ENCODE data around the gene SH3GL1. TPM values are rescaled to one million over a fixed set of nuclear protein-coding genes. Genes with fewer than 3 reads are reported as not detected.

SH3GL1 gene
- total RNA-seq, 2 donors from 2014 or later, result 51.1 to 56.6 TPM

- H3K27me3 Mint-ChIP-seq, result no peaks in the 10 kb centered on the region
- peaks cover 4% of the 10 kb centered on the region for H3K4me1 Mint-ChIP-seq
- no peak overlapping the region for H3K27ac Mint-ChIP-seq
- ATAC-seq, result peak; percentile 22
- DNase-seq, result no peak
- H3K36me3 Mint-ChIP-seq (ENCODE audit: low read depth), result peaks cover 3% of the 10 kb centered on the region
- H3K9me3 ChIP-seq (ENCODE audit: control insufficient read depth, low read length, poor library complexity, severe bottlenecking), result no peaks in the 10 kb centered on the region
- H3K4me3 Mint-ChIP-seq, result no peak overlapping the region
These were observed 42.4 kb upstream of the SH3GL1 start for GRCh38 chr19:4442819-4443146.

DNA sequence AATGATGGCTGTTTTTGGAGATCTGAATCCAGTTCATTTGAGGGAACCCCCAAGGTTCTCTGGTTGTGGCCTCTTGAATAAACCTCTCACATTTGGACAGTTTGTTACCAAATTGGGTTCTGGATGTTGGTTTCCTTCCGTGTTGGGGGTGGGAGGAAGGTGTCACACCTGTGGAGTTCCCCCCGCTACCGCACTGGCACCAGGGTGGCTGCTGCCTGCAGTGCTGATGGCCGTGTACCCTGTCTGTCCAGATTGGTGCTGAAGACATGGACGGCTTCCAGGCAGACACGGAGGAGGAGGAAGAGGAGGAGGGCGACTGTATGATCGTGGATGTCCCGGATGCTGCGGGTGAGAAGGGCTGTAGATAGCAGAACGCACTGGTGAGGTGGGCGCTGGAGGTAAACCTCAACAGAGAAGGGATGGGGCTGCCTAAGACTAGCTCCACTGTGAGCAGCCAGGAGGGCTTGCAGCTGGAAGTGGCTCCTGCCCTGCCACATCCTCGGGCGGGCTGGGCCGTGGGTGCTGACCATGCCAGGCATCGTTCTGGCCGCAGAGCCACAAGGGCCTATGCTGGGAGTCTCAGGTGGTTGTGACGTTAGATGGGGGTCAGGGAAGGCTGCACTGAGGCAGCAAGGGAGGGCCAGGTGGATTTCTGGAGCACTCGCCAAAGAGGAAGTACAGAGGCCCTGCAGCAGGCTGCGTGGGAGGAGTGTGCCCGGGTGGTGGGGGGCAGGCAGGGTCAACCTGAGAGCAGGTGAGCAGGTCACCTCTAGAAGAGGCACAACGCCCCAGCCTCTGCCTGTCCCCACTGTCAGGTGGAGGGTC, 41.9 kb upstream of the SH3GL1 start:
- Mint-ChIP-seq H3K4me3 (no peak overlapping the region), H3K27me3 (no peaks in the 10 kb centered on the region), H3K4me1 (peaks cover 4% of the 10 kb centered on the region), H3K27ac (no peak overlapping the region), H3K36me3 (ENCODE audit: low read depth) (peaks cover 3% of the 10 kb centered on the region)
- ATAC-seq, result no peak
- no peak for DNase-seq
- no peaks in the 10 kb centered on the region for H3K9me3 ChIP-seq (ENCODE audit: control insufficient read depth, low read length, poor library complexity, severe bottlenecking)

DNA sequence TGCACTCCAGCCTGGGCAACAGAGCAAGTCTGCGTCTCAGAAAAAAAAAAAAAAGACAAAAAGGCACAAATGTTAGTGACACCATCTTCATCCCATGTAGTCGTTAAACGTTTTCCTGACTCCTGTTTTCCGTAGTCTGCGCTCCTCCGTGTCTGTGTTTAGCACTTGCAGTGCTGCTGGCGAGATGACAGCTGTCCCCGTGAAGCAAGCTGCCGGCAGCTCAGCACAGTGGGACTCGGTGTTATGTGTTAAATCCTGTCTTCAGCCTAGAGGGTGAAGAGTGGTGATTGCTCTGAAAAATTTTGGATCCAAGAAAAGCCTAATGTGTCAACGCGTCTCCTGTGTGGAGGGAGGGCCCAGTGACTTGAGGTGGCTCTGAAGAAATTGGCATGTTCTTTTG, 38.9 kb upstream of the SH3GL1 start:
- no peaks in the 10 kb centered on the region for H3K9me3 ChIP-seq (ENCODE audit: control insufficient read depth, low read length, poor library complexity, severe bottlenecking)
- no peak for DNase-seq
- no peaks in the 10 kb centered on the region for H3K27me3 Mint-ChIP-seq
- no peak for ATAC-seq
- no peak overlapping the region for H3K4me3 Mint-ChIP-seq
- no peaks in the 10 kb centered on the region for H3K36me3 Mint-ChIP-seq (ENCODE audit: low read depth)
- peaks cover 4% of the 10 kb centered on the region for H3K4me1 Mint-ChIP-seq
- H3K27ac Mint-ChIP-seq, result no peak overlapping the region

GRCh38 chr19:4437103-4437502, 36.8 kb upstream of the SH3GL1 start:
- Mint-ChIP-seq H3K4me1 (peaks cover 1% of the 10 kb centered on the region), H3K27me3 (no peaks in the 10 kb centered on the region), H3K36me3 (ENCODE audit: low read depth) (no peaks in the 10 kb centered on the region), H3K27ac (no peak overlapping the region), H3K4me3 (no peak overlapping the region)
- H3K9me3 ChIP-seq (ENCODE audit: control insufficient read depth, low read length, poor library complexity, severe bottlenecking), result no peaks in the 10 kb centered on the region
- ATAC-seq, result no peak
- DNase-seq, result no peak

DNA sequence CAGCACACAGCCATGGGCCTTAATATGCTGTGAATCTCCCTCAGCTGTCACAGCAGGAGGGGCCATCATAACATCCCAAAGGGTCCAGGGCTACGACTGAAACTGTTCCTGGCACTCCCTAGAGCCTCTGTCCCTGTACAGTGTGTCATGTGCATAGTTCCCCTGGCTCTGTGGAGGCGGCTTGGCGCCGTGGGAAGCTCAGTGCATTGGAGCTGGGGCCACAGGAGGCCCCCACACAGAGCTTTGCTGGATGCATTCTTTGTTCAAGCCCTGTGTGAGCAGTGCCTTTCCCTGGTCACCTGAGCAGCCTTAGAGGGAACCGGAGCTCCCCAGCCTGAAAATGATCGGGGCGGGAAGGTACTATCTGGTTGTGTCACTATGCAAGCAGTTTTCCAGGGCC, 35.9 kb upstream of the SH3GL1 start:
- Mint-ChIP-seq H3K27ac (no peak overlapping the region), H3K27me3 (no peaks in the 10 kb centered on the region), H3K36me3 (ENCODE audit: low read depth) (no peaks in the 10 kb centered on the region), H3K4me3 (no peak overlapping the region), H3K4me1 (peaks cover 3% of the 10 kb centered on the region)
- ATAC-seq (no peak), DNase-seq (no peak)
- no peaks in the 10 kb centered on the region for H3K9me3 ChIP-seq (ENCODE audit: control insufficient read depth, low read length, poor library complexity, severe bottlenecking)

- no peaks in the 10 kb centered on the region for H3K9me3 ChIP-seq (ENCODE audit: control insufficient read depth, low read length, poor library complexity, severe bottlenecking)
- Mint-ChIP-seq H3K4me3 (no peak overlapping the region), H3K27ac (no peak overlapping the region), H3K36me3 (ENCODE audit: low read depth) (no peaks in the 10 kb centered on the region), H3K4me1 (peaks cover 3% of the 10 kb centered on the region), H3K27me3 (no peaks in the 10 kb centered on the region)
- DNase-seq (no peak), ATAC-seq (no peak)
These were observed 34.0 kb upstream of the SH3GL1 start for GRCh38 chr19:4434391-4434790.

DNA sequence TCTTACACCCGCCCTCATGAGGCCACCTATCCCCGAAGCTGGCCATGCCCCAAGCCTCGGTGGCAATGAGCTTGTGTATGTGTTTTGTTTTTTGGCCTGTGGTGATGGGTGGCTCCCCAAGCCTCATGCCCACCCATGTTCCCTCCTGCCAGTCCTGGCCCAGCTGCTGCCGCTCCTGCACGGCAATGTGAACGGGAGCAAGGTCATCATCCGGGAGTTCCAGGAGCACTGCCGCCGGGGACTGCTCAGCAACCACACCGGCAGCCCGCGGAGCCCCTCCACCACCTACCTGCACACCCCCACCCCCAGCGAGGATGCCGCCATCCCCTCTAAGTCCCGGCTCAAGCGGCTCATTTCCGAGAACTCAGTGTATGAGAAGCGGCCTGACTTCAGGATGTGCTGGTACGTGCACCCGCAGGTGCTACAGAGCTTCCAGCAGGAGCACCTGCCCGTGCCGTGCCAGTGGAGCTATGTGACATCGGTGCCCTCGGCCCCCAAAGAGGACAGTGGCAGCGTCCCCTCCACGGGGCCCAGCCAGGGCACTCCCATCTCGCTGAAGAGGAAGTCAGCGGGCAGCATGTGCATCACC, 32.7 kb upstream of the SH3GL1 start:
- DNase-seq (no peak), ATAC-seq (no peak)
- Mint-ChIP-seq H3K36me3 (ENCODE audit: low read depth) (peaks cover 3% of the 10 kb centered on the region), H3K4me3 (no peak overlapping the region), H3K27ac (no peak overlapping the region), H3K4me1 (peaks cover 3% of the 10 kb centered on the region), H3K27me3 (no peaks in the 10 kb centered on the region)
- no peaks in the 10 kb centered on the region for H3K9me3 ChIP-seq (ENCODE audit: control insufficient read depth, low read length, poor library complexity, severe bottlenecking)

DNA sequence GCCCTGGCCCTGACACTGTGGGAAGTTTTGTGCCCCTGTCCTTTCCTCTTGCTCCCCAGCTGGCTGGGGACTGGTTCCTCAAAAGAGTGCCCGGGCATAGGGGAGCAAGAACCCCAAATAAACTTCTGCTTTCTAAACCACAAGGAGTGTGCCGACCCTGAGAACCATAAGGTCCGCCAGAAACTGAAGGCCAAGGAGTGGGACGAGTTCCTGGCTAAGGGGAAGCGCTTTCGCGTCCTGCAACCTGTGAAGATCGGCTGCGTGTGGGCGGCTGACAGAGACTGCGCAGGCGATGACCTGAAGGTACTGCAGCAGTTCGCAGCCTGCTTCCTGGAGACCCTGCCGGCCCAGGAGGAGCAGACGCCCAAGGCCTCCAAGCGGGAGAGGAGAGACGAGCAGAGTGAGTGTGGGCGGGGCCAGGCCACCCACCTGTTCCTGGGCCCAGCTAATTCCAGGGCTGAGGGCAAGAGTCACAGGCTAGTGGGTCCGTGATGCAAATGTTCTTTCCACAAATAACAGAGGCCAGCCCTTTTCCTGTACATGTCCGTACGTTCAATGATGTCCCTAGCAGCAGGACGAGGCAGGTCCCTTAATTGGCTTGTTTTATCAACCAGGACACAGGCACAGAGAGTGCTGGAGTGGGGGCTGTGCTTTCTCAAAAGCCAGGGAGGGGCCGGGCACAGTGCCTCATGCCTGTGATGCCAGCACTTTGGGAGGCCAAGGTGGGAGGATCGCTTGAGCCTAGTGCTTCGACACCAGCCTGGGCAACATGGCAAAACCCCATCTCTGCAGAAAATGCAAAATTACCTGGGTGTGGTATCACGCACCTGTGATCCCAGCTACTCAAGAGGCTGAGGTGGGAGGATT, 31.7 kb upstream of the SH3GL1 start:
- DNase-seq, result no peak
- H3K27me3 Mint-ChIP-seq, result no peaks in the 10 kb centered on the region
- no peaks in the 10 kb centered on the region for H3K9me3 ChIP-seq (ENCODE audit: control insufficient read depth, low read length, poor library complexity, severe bottlenecking)
- no peak overlapping the region for H3K27ac Mint-ChIP-seq
- peaks cover 3% of the 10 kb centered on the region for H3K36me3 Mint-ChIP-seq (ENCODE audit: low read depth)
- peak; percentile 49 for ATAC-seq
- H3K4me1 Mint-ChIP-seq, result peaks cover 3% of the 10 kb centered on the region
- H3K4me3 Mint-ChIP-seq, result no peak overlapping the region

DNA sequence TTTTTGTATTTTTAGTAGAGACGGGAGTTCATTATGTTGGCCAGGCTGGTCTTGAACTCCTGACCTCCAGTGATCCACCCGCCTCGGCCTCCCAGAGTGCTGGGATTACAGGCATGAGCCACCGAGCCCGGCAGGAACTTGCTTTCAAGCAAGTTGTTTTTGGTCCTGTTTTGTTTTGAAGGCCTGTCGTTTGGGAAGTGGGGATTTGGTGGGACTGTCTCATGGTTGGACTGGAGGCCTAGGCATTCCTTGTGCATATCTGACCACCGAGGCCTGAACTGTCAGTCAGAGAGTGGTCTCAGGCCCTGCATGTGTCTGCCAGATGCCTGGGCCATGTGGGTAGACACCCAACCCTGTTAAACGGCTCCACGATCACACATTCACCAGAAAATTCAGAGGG, 30.9 kb upstream of the SH3GL1 start:
- no peaks in the 10 kb centered on the region for H3K9me3 ChIP-seq (ENCODE audit: control insufficient read depth, low read length, poor library complexity, severe bottlenecking)
- Mint-ChIP-seq H3K27ac (no peak overlapping the region), H3K36me3 (ENCODE audit: low read depth) (peaks cover 3% of the 10 kb centered on the region), H3K4me3 (no peak overlapping the region), H3K4me1 (peaks cover 3% of the 10 kb centered on the region), H3K27me3 (no peaks in the 10 kb centered on the region)
- ATAC-seq (no peak), DNase-seq (no peak)

- Mint-ChIP-seq H3K27me3 (no peaks in the 10 kb centered on the region), H3K4me1 (peaks cover 3% of the 10 kb centered on the region), H3K36me3 (ENCODE audit: low read depth) (peaks cover 3% of the 10 kb centered on the region), H3K27ac (no peak overlapping the region), H3K4me3 (no peak overlapping the region)
- DNase-seq (no peak), ATAC-seq (peak; percentile 65)
- no peaks in the 10 kb centered on the region for H3K9me3 ChIP-seq (ENCODE audit: control insufficient read depth, low read length, poor library complexity, severe bottlenecking)
These were observed 30.4 kb upstream of the SH3GL1 start for GRCh38 chr19:4430760-4431159.

DNA sequence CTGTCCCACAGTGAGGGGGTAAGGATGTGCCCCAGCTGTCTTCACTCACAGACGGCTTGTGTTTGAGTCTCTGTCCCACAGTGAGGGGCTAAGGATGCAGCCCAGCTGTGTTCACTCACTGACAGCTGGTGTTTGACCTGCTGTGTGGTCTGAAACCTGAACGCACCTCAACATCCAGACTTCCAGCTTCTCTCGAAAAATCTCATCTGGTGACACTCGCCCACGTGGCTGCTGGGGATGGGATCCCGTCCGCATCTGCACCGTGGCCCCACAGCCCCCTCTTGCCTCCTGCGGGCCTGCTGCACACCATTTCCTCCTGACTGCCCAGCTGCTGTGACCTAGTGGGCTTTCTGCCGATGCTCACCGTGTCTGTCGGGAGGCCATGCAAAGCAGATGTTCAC, 29.4 kb upstream of the SH3GL1 start:
- ATAC-seq, result no peak
- H3K27ac Mint-ChIP-seq, result no peak overlapping the region
- H3K36me3 Mint-ChIP-seq (ENCODE audit: low read depth), result peaks cover 3% of the 10 kb centered on the region

GRCh38 chr19:4429256-4429655, 28.9 kb upstream of the SH3GL1 start:
- Mint-ChIP-seq H3K27me3 (no peaks in the 10 kb centered on the region), H3K4me3 (no peak overlapping the region), H3K4me1 (peaks cover 3% of the 10 kb centered on the region), H3K36me3 (ENCODE audit: low read depth) (peaks cover 3% of the 10 kb centered on the region), H3K27ac (peak overlapping the region; percentile 21)
- DNase-seq (no peak), ATAC-seq (no peak)
- H3K9me3 ChIP-seq (ENCODE audit: control insufficient read depth, low read length, poor library complexity, severe bottlenecking), result no peaks in the 10 kb centered on the region

More for the DNA sequence above, 29.4 kb upstream of the SH3GL1 start:
- H3K27me3 Mint-ChIP-seq, result no peaks in the 10 kb centered on the region
- no peak for DNase-seq
- peaks cover 3% of the 10 kb centered on the region for H3K4me1 Mint-ChIP-seq
- H3K9me3 ChIP-seq (ENCODE audit: control insufficient read depth, low read length, poor library complexity, severe bottlenecking), result no peaks in the 10 kb centered on the region
- no peak overlapping the region for H3K4me3 Mint-ChIP-seq

DNA sequence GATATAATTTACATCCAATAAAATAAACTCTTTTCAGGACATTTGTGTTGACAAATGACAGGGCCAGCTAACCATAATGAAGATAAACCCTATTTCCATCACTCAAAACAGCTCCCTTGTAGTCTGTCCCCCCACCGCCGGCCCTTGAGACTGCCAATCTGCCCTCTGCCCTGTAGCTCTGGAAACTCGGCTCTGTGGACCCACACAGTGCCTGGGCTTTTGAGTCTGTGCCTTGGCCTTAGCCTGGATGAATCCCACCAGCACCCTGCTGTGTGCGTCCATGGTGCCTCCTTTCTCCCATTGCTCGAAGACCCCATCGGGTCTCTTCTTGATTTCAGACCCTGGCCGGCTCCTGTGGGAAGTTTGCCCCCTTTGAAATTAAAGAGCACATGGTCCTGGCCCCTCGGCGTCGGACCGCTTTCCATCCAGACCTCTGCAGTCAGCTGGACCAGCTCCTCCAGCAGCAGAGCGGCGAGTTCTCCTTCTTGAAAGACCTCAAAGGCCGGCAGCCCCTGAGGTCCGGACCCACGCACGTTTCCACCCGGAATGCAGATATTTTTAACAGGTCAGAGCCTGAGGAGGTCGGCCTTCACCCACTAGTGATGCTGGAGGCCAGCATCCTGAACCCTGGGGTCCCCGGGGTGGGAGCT, 28.1 kb upstream of the SH3GL1 start:
- no peak for ATAC-seq
- H3K9me3 ChIP-seq (ENCODE audit: control insufficient read depth, low read length, poor library complexity, severe bottlenecking), result no peaks in the 10 kb centered on the region
- H3K4me1 Mint-ChIP-seq, result peaks cover 3% of the 10 kb centered on the region
- H3K27me3 Mint-ChIP-seq, result no peaks in the 10 kb centered on the region
- H3K4me3 Mint-ChIP-seq, result no peak overlapping the region
- peak overlapping the region; percentile 21 for H3K27ac Mint-ChIP-seq
- peaks cover 3% of the 10 kb centered on the region for H3K36me3 Mint-ChIP-seq (ENCODE audit: low read depth)
- DNase-seq, result no peak

Measured in T-helper 17 cell (primary cell).